ENCODE results near the gene FAM177A1. TPM values are rescaled to one million over a fixed set of nuclear protein-coding genes. Genes with fewer than 3 reads are reported as not detected.

Gene FAM177A1
- total RNA-seq, 1 donor from 2014 or later, result 58.2 TPM

- no peaks in the 10 kb centered on the region for H3K9me3 Mint-ChIP-seq
- no peak overlapping the region for H2AFZ ChIP-seq (replicated peaks)
- H3K9ac ChIP-seq, result no peak overlapping the region
- no peaks in the 10 kb centered on the region for H3K27me3 ChIP-seq
- H3K27ac ChIP-seq, result no peak overlapping the region
- no peak for DNase-seq (ENCODE audit: low spot score)
- no peak overlapping the region for H3K4me3 Mint-ChIP-seq
- H4K20me1 ChIP-seq (ENCODE audit: low read depth), result no peaks in the 10 kb centered on the region
- H3K4me2 ChIP-seq, result no peak overlapping the region
- H3K4me1 Mint-ChIP-seq, result no peaks in the 10 kb centered on the region
- H3K9me3 ChIP-seq (ENCODE audit: low read depth), result no peaks in the 10 kb centered on the region
- no peaks in the 10 kb centered on the region for H3K4me1 ChIP-seq
- H3K27me3 Mint-ChIP-seq (ENCODE audit: insufficient read depth, low read depth), result no peaks in the 10 kb centered on the region
- H3K4me3 ChIP-seq, result no peak overlapping the region
- no peaks in the 10 kb centered on the region for H3K36me3 ChIP-seq
- no peaks in the 10 kb centered on the region for H3K79me2 ChIP-seq (ENCODE audit: low read depth)
- TF ChIP-seq EZH2phosphoT487 (IDR thresholded peaks at IDR 0.05) (no peak), CTCF (IDR thresholded peaks at IDR 0.05) (no peak), EZH2 (IDR thresholded peaks at IDR 0.05) (no peak)
- H3F3A ChIP-seq (ENCODE audit: low read depth), result no peaks in the 10 kb centered on the region
- no peak overlapping the region for H3K27ac Mint-ChIP-seq
- H3K36me3 Mint-ChIP-seq, result peaks cover 7% of the 10 kb centered on the region
Observed at GRCh38 chr14:35078082-35078481, 32.0 kb downstream of the FAM177A1 start.

- no peaks in the 10 kb centered on the region for H4K20me1 ChIP-seq (ENCODE audit: low read depth)
- Mint-ChIP-seq H3K27me3 (ENCODE audit: insufficient read depth, low read depth) (peaks cover 2% of the 10 kb centered on the region), H3K36me3 (peaks cover 9% of the 10 kb centered on the region), H3K9me3 (no peaks in the 10 kb centered on the region), H3K4me1 (no peaks in the 10 kb centered on the region), H3K27ac (no peak overlapping the region), H3K4me3 (no peak overlapping the region)
- H2AFZ ChIP-seq (replicated peaks), result no peak overlapping the region
- DNase-seq (ENCODE audit: low spot score), result no peak
- TF ChIP-seq EZH2phosphoT487 (IDR thresholded peaks at IDR 0.05) (no peak), EZH2 (IDR thresholded peaks at IDR 0.05) (no peak), CTCF (IDR thresholded peaks at IDR 0.05) (no peak)
- H3K4me3 ChIP-seq, result no peak overlapping the region
- H3K79me2 ChIP-seq (ENCODE audit: low read depth), result no peaks in the 10 kb centered on the region
- H3K9ac ChIP-seq, result no peak overlapping the region
- no peaks in the 10 kb centered on the region for H3K9me3 ChIP-seq (ENCODE audit: low read depth)
- H3F3A ChIP-seq (ENCODE audit: low read depth), result no peaks in the 10 kb centered on the region
- no peak overlapping the region for H3K27ac ChIP-seq
- H3K4me1 ChIP-seq, result no peaks in the 10 kb centered on the region
- H3K4me2 ChIP-seq, result no peak overlapping the region
- no peaks in the 10 kb centered on the region for H3K36me3 ChIP-seq
- H3K27me3 ChIP-seq, result no peaks in the 10 kb centered on the region
Observed at GRCh38 chr14:35079742-35080141, 33.7 kb downstream of the FAM177A1 start.

GRCh38 chr14:35083530-35084150, 37.6 kb downstream of the FAM177A1 start:
- Mint-ChIP-seq H3K36me3 (peaks cover 28% of the 10 kb centered on the region), H3K4me3 (no peak overlapping the region), H3K27me3 (ENCODE audit: insufficient read depth, low read depth) (peaks cover 2% of the 10 kb centered on the region), H3K4me1 (no peaks in the 10 kb centered on the region), H3K27ac (no peak overlapping the region), H3K9me3 (no peaks in the 10 kb centered on the region)
- H2AFZ ChIP-seq (replicated peaks), result no peak overlapping the region
- TF ChIP-seq EZH2phosphoT487 (IDR thresholded peaks at IDR 0.05) (no peak), CTCF (IDR thresholded peaks at IDR 0.05) (no peak), EZH2 (IDR thresholded peaks at IDR 0.05) (no peak)
- H3F3A ChIP-seq (ENCODE audit: low read depth), result no peaks in the 10 kb centered on the region
- H3K27ac ChIP-seq, result no peak overlapping the region
- H3K4me2 ChIP-seq, result no peak overlapping the region
- DNase-seq (ENCODE audit: low spot score), result no peak
- H3K9ac ChIP-seq, result no peak overlapping the region
- no peaks in the 10 kb centered on the region for H4K20me1 ChIP-seq (ENCODE audit: low read depth)
- no peaks in the 10 kb centered on the region for H3K4me1 ChIP-seq
- no peaks in the 10 kb centered on the region for H3K9me3 ChIP-seq (ENCODE audit: low read depth)
- no peaks in the 10 kb centered on the region for H3K27me3 ChIP-seq
- peaks cover 4% of the 10 kb centered on the region for H3K36me3 ChIP-seq
- H3K4me3 ChIP-seq, result no peak overlapping the region
- no peaks in the 10 kb centered on the region for H3K79me2 ChIP-seq (ENCODE audit: low read depth)
